ENCODE data around the gene ORM1. TPM values are rescaled to one million over a fixed set of nuclear protein-coding genes. Genes with fewer than 3 reads are reported as not detected.
"Not testable (repeated sequence)": the region's sequence is repeated elsewhere in the genome, so short reads cannot be mapped to it uniquely, and the experiment has no call there.

ORM1 gene
- total RNA-seq, result 0.64 TPM
- long read RNA-seq, partial matches to known transcripts, result 0 of 1 reads
- long read RNA-seq, other reads (novel, unspliced or antisense), result 0 of 1 reads

- not testable (repeated sequence) for DNase-seq (ENCODE audit: low spot score)
Measured at GRCh38 chr9:114322831-114323531, at the start of gene ORM1. ORM1 (plus strand) TSS chr9:114323098; CDS start chr9:114323134, 36 bp downstream.

GRCh38 chr9:114273461-114273881 is 49.4 kb upstream of the ORM1 start:
- DNase-seq (ENCODE audit: low spot score), result peak; percentile 67

- peak; percentile 24 for DNase-seq (ENCODE audit: low spot score)
Measured at GRCh38 chr9:114274217-114274616, 48.7 kb upstream of the ORM1 start.

GRCh38 chr9:114275246-114276004 is 47.5 kb upstream of the ORM1 start:
- DNase-seq (ENCODE audit: low spot score), result peak; percentile 85

- peak; percentile 83 for DNase-seq (ENCODE audit: low spot score)
Measured at GRCh38 chr9:114276908-114277821, 45.7 kb upstream of the ORM1 start.

- no peak for DNase-seq (ENCODE audit: low spot score)
Measured at GRCh38 chr9:114278356-114278755, 44.5 kb upstream of the ORM1 start.

GRCh38 chr9:114278881-114279570 is 43.9 kb upstream of the ORM1 start:
- DNase-seq (ENCODE audit: low spot score), result peak; percentile 67

GRCh38 chr9:114279693-114280092 is 43.2 kb upstream of the ORM1 start:
- no peak for DNase-seq (ENCODE audit: low spot score)

- DNase-seq (ENCODE audit: low spot score), result peak; percentile 64
Measured at GRCh38 chr9:114280636-114281472, 42.0 kb upstream of the ORM1 start.

- peak; percentile 88 for DNase-seq (ENCODE audit: low spot score)
Measured at GRCh38 chr9:114281473-114282103, 41.3 kb upstream of the ORM1 start.

- no peak for DNase-seq (ENCODE audit: low spot score)
Measured at GRCh38 chr9:114282104-114282485, 40.8 kb upstream of the ORM1 start.

- peak; percentile 74 for DNase-seq (ENCODE audit: low spot score)
Measured at GRCh38 chr9:114282507-114282906, 40.4 kb upstream of the ORM1 start.

GRCh38 chr9:114282926-114283325 is 40.0 kb upstream of the ORM1 start:
- peak; percentile 28 for DNase-seq (ENCODE audit: low spot score)

GRCh38 chr9:114283551-114284111 is 39.3 kb upstream of the ORM1 start:
- DNase-seq (ENCODE audit: low spot score), result peak; percentile 78

- peak; percentile 89 for DNase-seq (ENCODE audit: low spot score)
Measured at GRCh38 chr9:114284316-114285060, 38.4 kb upstream of the ORM1 start.

- peak; percentile 85 for DNase-seq (ENCODE audit: low spot score)
Measured at GRCh38 chr9:114285166-114285867, 37.6 kb upstream of the ORM1 start.

GRCh38 chr9:114286146-114286679 is 36.7 kb upstream of the ORM1 start:
- peak; percentile 57 for DNase-seq (ENCODE audit: low spot score)
